Measurements from ENCODE around the gene SPINT4.
"Not testable (repeated sequence)": the region's sequence is repeated elsewhere in the genome, so short reads cannot be mapped to it uniquely, and the experiment has no call there.

Gene SPINT4

DNA sequence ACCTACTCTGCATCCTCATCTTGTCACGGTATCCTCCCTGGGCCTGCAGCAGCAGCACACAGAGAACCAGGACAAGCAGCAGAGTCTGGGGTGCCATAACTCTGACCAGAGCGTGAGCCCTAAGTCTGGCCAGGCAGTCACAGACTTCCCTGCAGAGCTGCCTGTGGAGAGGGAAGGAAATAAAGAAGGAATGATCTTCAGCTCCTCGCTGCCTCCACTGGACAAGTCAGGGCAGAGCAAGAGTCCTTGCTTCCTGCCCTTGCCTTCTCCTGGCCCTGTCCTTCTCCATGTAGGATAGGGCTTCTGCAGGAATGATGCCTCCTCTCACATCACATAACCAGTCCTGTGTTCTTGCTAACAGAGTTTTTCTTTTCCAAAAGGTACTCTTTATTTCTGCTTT, 36.3 kb upstream of the SPINT4 start:
- Histone ChIP-seq H3K27me3 (ENCODE audit: insufficient read depth, low read length) (no peaks in the 10 kb centered on the region), H3K9ac (ENCODE audit: low read length) (no peak overlapping the region), H3K4me3 (ENCODE audit: low read depth, low read length, poor library complexity, severe bottlenecking) (no peak overlapping the region), H4K20me1 (ENCODE audit: insufficient read depth, low read length) (no peaks in the 10 kb centered on the region), H3K9me3 (ENCODE audit: low read length) (no peaks in the 10 kb centered on the region), H3K79me2 (ENCODE audit: insufficient read depth, low read length) (no peaks in the 10 kb centered on the region), H3F3A (ENCODE audit: insufficient read depth, low read length) (no peaks in the 10 kb centered on the region), H3K4me2 (ENCODE audit: low read length) (no peak overlapping the region), H3K9me2 (ENCODE audit: low read depth, low read length) (no peaks in the 10 kb centered on the region), H2AFZ (ENCODE audit: low read length) (no peak overlapping the region), H3K36me3 (ENCODE audit: insufficient read depth, low read length) (no peaks in the 10 kb centered on the region), H3K4me1 (ENCODE audit: insufficient read depth, low read length, severe bottlenecking) (no peaks in the 10 kb centered on the region), H3K27ac (ENCODE audit: low read depth, low read length, poor library complexity, severe bottlenecking) (no peak overlapping the region)
- no peak for TF ChIP-seq EZH2 (IDR thresholded peaks at IDR 0.05; ENCODE audit: borderline replicate concordance, low read length)
- TF ChIP-seq, protein P1, sequence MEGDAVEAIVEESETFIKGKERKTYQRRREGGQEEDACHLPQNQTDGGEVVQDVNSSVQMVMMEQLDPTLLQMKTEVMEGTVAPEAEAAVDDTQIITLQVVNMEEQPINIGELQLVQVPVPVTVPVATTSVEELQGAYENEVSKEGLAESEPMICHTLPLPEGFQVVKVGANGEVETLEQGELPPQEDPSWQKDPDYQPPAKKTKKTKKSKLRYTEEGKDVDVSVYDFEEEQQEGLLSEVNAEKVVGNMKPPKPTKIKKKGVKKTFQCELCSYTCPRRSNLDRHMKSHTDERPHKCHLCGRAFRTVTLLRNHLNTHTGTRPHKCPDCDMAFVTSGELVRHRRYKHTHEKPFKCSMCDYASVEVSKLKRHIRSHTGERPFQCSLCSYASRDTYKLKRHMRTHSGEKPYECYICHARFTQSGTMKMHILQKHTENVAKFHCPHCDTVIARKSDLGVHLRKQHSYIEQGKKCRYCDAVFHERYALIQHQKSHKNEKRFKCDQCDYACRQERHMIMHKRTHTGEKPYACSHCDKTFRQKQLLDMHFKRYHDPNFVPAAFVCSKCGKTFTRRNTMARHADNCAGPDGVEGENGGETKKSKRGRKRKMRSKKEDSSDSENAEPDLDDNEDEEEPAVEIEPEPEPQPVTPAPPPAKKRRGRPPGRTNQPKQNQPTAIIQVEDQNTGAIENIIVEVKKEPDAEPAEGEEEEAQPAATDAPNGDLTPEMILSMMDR (IDR thresholded peaks at IDR 0.05; ENCODE audit: low read length): no peak

DNA sequence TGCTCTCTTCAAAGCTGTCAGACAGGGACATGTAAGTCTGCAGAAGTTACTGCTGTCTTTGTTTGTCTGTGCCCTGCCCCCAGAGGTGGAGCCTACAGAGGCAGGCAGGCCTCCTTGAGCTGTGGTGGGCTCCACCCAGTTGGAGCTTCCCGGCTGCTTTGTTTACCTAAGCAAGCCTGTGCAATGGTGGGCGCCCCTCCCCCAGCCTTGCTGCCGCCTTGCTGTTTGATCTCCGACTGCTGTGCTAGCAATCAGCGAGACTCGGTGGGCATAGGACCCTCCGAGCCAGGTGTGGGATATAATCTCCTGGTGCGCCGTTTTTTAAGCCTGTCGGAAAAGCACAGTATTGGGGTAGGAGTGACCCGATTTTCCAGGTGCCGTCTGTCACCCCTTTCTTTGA, 28.8 kb upstream of the SPINT4 start:
- not testable (repeated sequence) for H3K36me3 ChIP-seq (ENCODE audit: insufficient read depth, low read length); H3K4me3 ChIP-seq (ENCODE audit: low read depth, low read length, poor library complexity, severe bottlenecking); H3K79me2 ChIP-seq (ENCODE audit: insufficient read depth, low read length); H3K9ac ChIP-seq (ENCODE audit: low read length); H3K4me1 ChIP-seq (ENCODE audit: insufficient read depth, low read length, severe bottlenecking); H3K27me3 ChIP-seq (ENCODE audit: insufficient read depth, low read length); H3K9me2 ChIP-seq (ENCODE audit: low read depth, low read length); H3K9me3 ChIP-seq (ENCODE audit: low read length); H3K27ac ChIP-seq (ENCODE audit: low read depth, low read length, poor library complexity, severe bottlenecking); H3F3A ChIP-seq (ENCODE audit: insufficient read depth, low read length); H3K4me2 ChIP-seq (ENCODE audit: low read length); H4K20me1 ChIP-seq (ENCODE audit: insufficient read depth, low read length); H2AFZ ChIP-seq (ENCODE audit: low read length)

DNA sequence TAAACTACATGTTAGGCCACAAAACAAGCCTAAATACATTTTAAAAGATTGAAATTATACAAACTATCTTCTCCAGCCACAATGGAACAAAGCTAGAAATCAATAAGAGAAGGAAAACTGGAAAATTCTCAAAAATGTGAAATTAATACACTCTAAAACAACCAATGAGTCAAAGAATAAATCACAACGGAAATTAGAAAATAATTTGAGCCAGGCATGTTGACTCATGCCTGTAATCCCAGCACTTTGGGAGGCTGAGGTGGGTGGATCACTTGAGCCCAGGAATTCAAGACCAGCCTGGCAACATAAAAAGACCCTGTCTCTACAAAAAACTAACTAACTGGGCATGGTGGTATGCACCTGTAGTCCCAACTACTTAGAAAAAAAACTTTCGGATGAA, 26.7 kb upstream of the SPINT4 start:
- H2AFZ ChIP-seq (ENCODE audit: low read length): no peak overlapping the region
- no peak overlapping the region for H3K9ac ChIP-seq (ENCODE audit: low read length)
- no peaks in the 10 kb centered on the region for H3K27me3 ChIP-seq (ENCODE audit: insufficient read depth, low read length)
- H3K36me3 ChIP-seq (ENCODE audit: insufficient read depth, low read length): no peaks in the 10 kb centered on the region
- H3K27ac ChIP-seq (ENCODE audit: low read depth, low read length, poor library complexity, severe bottlenecking): no peak overlapping the region
- no peak overlapping the region for H3K4me2 ChIP-seq (ENCODE audit: low read length)
- H3K9me2 ChIP-seq (ENCODE audit: low read depth, low read length): no peaks in the 10 kb centered on the region
- no peaks in the 10 kb centered on the region for H4K20me1 ChIP-seq (ENCODE audit: insufficient read depth, low read length)
- no peaks in the 10 kb centered on the region for H3K79me2 ChIP-seq (ENCODE audit: insufficient read depth, low read length)
- no peaks in the 10 kb centered on the region for H3K9me3 ChIP-seq (ENCODE audit: low read length)
- H3F3A ChIP-seq (ENCODE audit: insufficient read depth, low read length): no peaks in the 10 kb centered on the region
- H3K4me1 ChIP-seq (ENCODE audit: insufficient read depth, low read length, severe bottlenecking): no peaks in the 10 kb centered on the region
- no peak for TF ChIP-seq EZH2 (IDR thresholded peaks at IDR 0.05; ENCODE audit: borderline replicate concordance, low read length)
- TF ChIP-seq, protein P1 (IDR thresholded peaks at IDR 0.05; ENCODE audit: low read length): no peak
- no peak overlapping the region for H3K4me3 ChIP-seq (ENCODE audit: low read depth, low read length, poor library complexity, severe bottlenecking)

DNA sequence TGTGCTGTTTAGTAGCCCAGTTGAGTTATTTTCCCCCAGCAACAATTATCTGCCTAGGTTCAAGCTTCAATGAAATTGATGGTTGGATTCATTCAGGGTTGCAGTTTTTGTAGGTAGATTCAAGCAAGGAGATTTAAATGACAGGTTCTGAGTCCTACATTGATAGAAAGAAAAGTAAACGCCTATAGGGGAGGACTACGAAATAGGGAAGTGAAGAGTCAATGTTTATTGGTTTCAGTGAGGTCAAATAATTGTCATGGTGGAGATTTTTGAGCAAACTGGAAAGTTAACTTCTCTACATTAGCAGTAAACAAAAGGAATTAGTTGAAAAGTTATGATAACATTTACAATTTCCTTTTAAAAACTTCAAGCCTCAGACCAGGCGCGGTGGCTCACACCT, 21.0 kb upstream of the SPINT4 start:
- Histone ChIP-seq H3K79me2 (ENCODE audit: insufficient read depth, low read length) (no peaks in the 10 kb centered on the region), H3K4me2 (ENCODE audit: low read length) (no peak overlapping the region), H3K9me3 (ENCODE audit: low read length) (no peaks in the 10 kb centered on the region), H3K27me3 (ENCODE audit: insufficient read depth, low read length) (no peaks in the 10 kb centered on the region), H3F3A (ENCODE audit: insufficient read depth, low read length) (no peaks in the 10 kb centered on the region), H3K4me1 (ENCODE audit: insufficient read depth, low read length, severe bottlenecking) (no peaks in the 10 kb centered on the region), H4K20me1 (ENCODE audit: insufficient read depth, low read length) (no peaks in the 10 kb centered on the region), H3K9ac (ENCODE audit: low read length) (no peak overlapping the region), H3K9me2 (ENCODE audit: low read depth, low read length) (no peaks in the 10 kb centered on the region), H3K4me3 (ENCODE audit: low read depth, low read length, poor library complexity, severe bottlenecking) (no peak overlapping the region), H3K27ac (ENCODE audit: low read depth, low read length, poor library complexity, severe bottlenecking) (no peak overlapping the region), H3K36me3 (ENCODE audit: insufficient read depth, low read length) (no peaks in the 10 kb centered on the region), H2AFZ (ENCODE audit: low read length) (no peak overlapping the region)
- TF ChIP-seq, protein P1 (IDR thresholded peaks at IDR 0.05; ENCODE audit: low read length): no peak
- TF ChIP-seq EZH2 (IDR thresholded peaks at IDR 0.05; ENCODE audit: borderline replicate concordance, low read length): no peak
